K562 (cell line): ENCODE measurements around the gene SLC25A45. TPM values are rescaled to one million over a fixed set of nuclear protein-coding genes. Genes with fewer than 3 reads are reported as not detected.
A peak's percentile ranks its signal among the peaks of the same experiment; 100 is the strongest.

Experiments used
- ATAC-seq: fragments of 200-7000 bp; cut with Tn5 transposase; 3 replicates; pipeline ENCODE4 v1.9.1; 2020; ENCODE audit warnings: moderate library complexity
- BruUV-seq: library from RNA; stranded (reverse); fragments of 400-500 nt; replicated peaks from 2 replicates; lab custom pipeline; 2021; lab: Mats Ljungman, UMichigan
- CTCF ChIA-PET: fragments of 300-600 bp; formaldehyde crosslinking; extraction: SDS; loops from one replicate; lab custom pipeline; 2021; ENCODE audit warnings: low intra/inter-chr PET ratio; lab: Yijun Ruan, JAX
- POLR2A ChIA-PET: fragments of 300-600, 350-650 bp; sonication (Branson Sonifier 250); formaldehyde crosslinking; extraction: SDS; loops from one replicate; lab custom pipeline; 2021; ENCODE audit warnings: antibody characterized with exemption, inconsistent platforms; lab: Yijun Ruan, JAX
- DNase-seq, 4 experiments: peaks; one replicate each; pipeline versions ENCODE4 v3.0.0 to v3.0.0-alpha.2; 2011 to 2018; ENCODE audit warnings: low spot score in 3 of 4, mixed read lengths in 3 of 4; ENCODE audit errors: extremely low read depth in 1 of 4
- FAIRE-seq: peaks from 2 replicates; lab custom pipeline; 2011; peaks lifted over from hg19 to GRCh38; lab: Jason Lieb, UNC
- H2AFZ ChIP-seq: 2 replicates; pipeline ENCODE4 v1.6.0; 2011; ENCODE audit warnings: low read depth, low read length, control low read depth, inconsistent platforms
- H3K27ac ChIP-seq: fragments of 200-600 bp; 3 replicates; pipeline ENCODE4 v1.8.0; 2011; ENCODE audit warnings: low read depth, mild to moderate bottlenecking, control low read depth, inconsistent platforms, low read length, moderate library complexity, mixed read lengths; ENCODE audit errors: extremely low read depth
- H3K27me3 ChIP-seq, 2 experiments: fragments of 300-600 bp in 1 of 2; 2 replicates in 1 of 2; 3 replicates in 1 of 2; pipeline versions ENCODE4 v1.6.0 to v1.8.0; 2011; ENCODE audit warnings: inconsistent platforms in 2 of 2, low read length in 2 of 2, mild to moderate bottlenecking in 1 of 2, mixed read lengths in 1 of 2, moderate library complexity in 1 of 2; ENCODE audit not compliant: control insufficient read depth in 2 of 2, insufficient read depth in 2 of 2
- H3K36me3 ChIP-seq: fragments of 300-600 bp; 3 replicates; pipeline ENCODE4 v1.8.0; 2011; ENCODE audit warnings: mild to moderate bottlenecking, low read length, inconsistent platforms; ENCODE audit not compliant: control insufficient read depth, insufficient read depth
- H3K4me1 ChIP-seq, 2 experiments: fragments of 200-600 bp in 1 of 2; replicated peaks in 1 of 2; 2 replicates in 1 of 2; 3 replicates in 1 of 2; pipeline versions ENCODE4 v1.5.1 to v1.8.0; 2011; ENCODE audit warnings: inconsistent platforms in 2 of 2, low read length in 2 of 2, mild to moderate bottlenecking in 1 of 2, mixed read lengths in 1 of 2, moderate library complexity in 1 of 2; ENCODE audit not compliant: control insufficient read depth in 2 of 2, insufficient read depth in 2 of 2
- H3K4me2 ChIP-seq: 2 replicates; pipeline ENCODE4 v1.6.1; 2011; ENCODE audit warnings: low read length, control low read depth, inconsistent platforms, mixed read lengths; ENCODE audit not compliant: insufficient read depth
- H3K4me3 ChIP-seq: fragments of 200-600 bp; sonication (generic), shearing (Covaris generic); 2 replicates; pipeline ENCODE4 v1.5.1; 2016; ENCODE audit warnings: control low read depth, inconsistent platforms
- H3K79me2 ChIP-seq: fragments of 200-600 bp; 3 replicates; pipeline ENCODE4 v1.8.0; 2011; ENCODE audit warnings: low read length, inconsistent platforms; ENCODE audit not compliant: control insufficient read depth, insufficient read depth
- H3K9ac ChIP-seq, 2 experiments: 2 replicates each; pipeline versions ENCODE4 v1.6.0 to v1.6.1; 2011; ENCODE audit warnings: low read depth in 2 of 2, low read length in 2 of 2, control low read depth in 1 of 2, inconsistent platforms in 1 of 2, mild to moderate bottlenecking in 1 of 2, mixed read lengths in 1 of 2; ENCODE audit not compliant: insufficient read depth in 1 of 2
- H3K9me1 ChIP-seq: one replicate; pipeline ENCODE4 v1.6.0; 2011; ENCODE audit warnings: inconsistent platforms, mild to moderate bottlenecking, low read length, moderate library complexity; ENCODE audit not compliant: control insufficient read depth, insufficient read depth
- H3K9me3 ChIP-seq: replicated peaks from 2 replicates; pipeline ENCODE4 v1.5.1; 2011; ENCODE audit warnings: low read depth, low read length, inconsistent platforms; ENCODE audit not compliant: control insufficient read depth, insufficient read depth
- H4K20me1 ChIP-seq: replicated peaks from 2 replicates; pipeline ENCODE4 v1.6.1; 2011; ENCODE audit warnings: low read length, inconsistent platforms, mixed read lengths; ENCODE audit not compliant: control insufficient read depth, insufficient read depth
- HOMEZ ChIP-seq: fragments of 250-450 bp; sonication (Bioruptor Pico); IDR thresholded peaks from 2 replicates; pipeline ENCODE4 v1.4.0; 2020; ENCODE audit warnings: mild to moderate bottlenecking, moderate library complexity
- LEF1 ChIP-seq: fragments of 450-650 bp; IDR thresholded peaks from 2 replicates; pipeline ENCODE4 v1.6.1; 2016; ENCODE audit warnings: mild to moderate bottlenecking
- MECOM ChIP-seq: fragments of 250-450 bp; sonication (Bioruptor Pico); IDR thresholded peaks from 2 replicates; pipeline ENCODE4 v1.8.0; 2022; ENCODE audit warnings: inconsistent platforms
- RERE ChIP-seq: sonication (generic); formaldehyde crosslinking; IDR thresholded peaks from 2 replicates; pipeline ENCODE4 v1.8.0; 2023; ENCODE audit warnings: missing genetic modification reagents, mild to moderate bottlenecking, borderline replicate concordance
- RFX5 ChIP-seq: IDR thresholded peaks from 2 replicates; pipeline ENCODE4 v1.6.1; 2011; ENCODE audit warnings: low read depth, mild to moderate bottlenecking, improper control_type of control experiment, low read length
- TCF7 ChIP-seq: sonication (generic); IDR thresholded peaks from 2 replicates; pipeline ENCODE4 v1.6.1; 2016; ENCODE audit warnings: antibody characterized with exemption, borderline replicate concordance
- ZFX ChIP-seq: sonication (generic); formaldehyde crosslinking; IDR thresholded peaks from 2 replicates; pipeline ENCODE4 v1.8.0; 2022; ENCODE audit warnings: mild to moderate bottlenecking, missing genetic modification reagents, moderate library complexity
- ZNF3 ChIP-seq: fragments of 250-450 bp; sonication (Bioruptor Pico); IDR thresholded peaks from 2 replicates; pipeline ENCODE4 v1.5.0; 2021; ENCODE audit warnings: mild to moderate bottlenecking, moderate library complexity
- ZNF592 ChIP-seq: fragments of 450-650 bp; IDR thresholded peaks from 2 replicates; pipeline ENCODE4 v1.6.1; 2017; ENCODE audit warnings: antibody characterized with exemption, mild to moderate bottlenecking
- ZNF707 ChIP-seq: fragments of 250-450 bp; sonication (Bioruptor Pico); conservative IDR thresholded peaks from 2 replicates; pipeline ENCODE4 v1.8.0; 2022; ENCODE audit warnings: inconsistent platforms, mild to moderate bottlenecking, moderate library complexity
- WGBS: fragments of 100-300 bp; shearing (Covaris generic); methylation state at CpG from one replicate; pipeline ENCODE4 v1.1.6; 2016; ENCODE audit warnings: low coverage, mixed read lengths; ENCODE audit not compliant: insufficient coverage; ENCODE audit errors: missing lambda C conversion rate; 5-methylcytosine and 5-hydroxymethylcytosine counted together
- in situ Hi-C: fragments of 300-500 bp; cut with MboI; formaldehyde crosslinking; loops from 4 replicates; pipeline ENCODE4 v1.15.0; 2018; ENCODE audit warnings: inconsistent platforms, mixed read lengths
- intact Hi-C: fragments of 100-400 bp; cut with micrococcal nuclease; formaldehyde crosslinking; loops from 2 replicates; pipeline ENCODE4 v1.14.2; 2022
- polyA plus RNA-seq, 8 experiments: library from polyadenylated mRNA; depleted of rRNA in 4 of 8; stranded (reverse) in 5 of 8; unstranded in 3 of 8; fragments of >200 nt; fragmentation: Nextera tagmentation in 2 of 8; fragmentation: Illumina TruSeq in 1 of 8; extraction: Ambion mirVana in 2 of 8; extraction: Trizol in 1 of 8; gene quantifications; 2 replicates each; pipeline versions ENCODE4 v1.2.1 to v1.2.3, GENCODE V29; 2011 to 2014; ENCODE audit warnings: inconsistent platforms in 1 of 8, missing spikeins in 1 of 8
- total RNA-seq, 7 experiments: library from RNA; depleted of rRNA in 6 of 7; stranded (reverse); fragments of >200 nt in 6 of 7; fragmentation: Illumina TruSeq in 2 of 7; extraction: Trizol in 2 of 7; gene quantifications; 2 replicates each; pipeline versions ENCODE4 v1.2.1 to v1.2.3, GENCODE V29; 2011 to 2021; ENCODE audit warnings: low replicate concordance in 1 of 7

The SLC25A45 gene
- total and polyA plus RNA-seq, 9 of the 15 experiments (the other 6 are each of a cell fraction or from before 2014, with no cell fraction given) = 0.15 to 2.3 (median 0.68) TPM

- DNase-seq (no peak), ATAC-seq (no peak), FAIRE-seq (no peak)
- Histone ChIP-seq H3K9ac (peak overlapping the region in 1 of 2 experiments; percentile 77; a peak in 1 of 4 replicates), H3K9me1 (no peaks in the 10 kb centered on the region), H4K20me1 (peaks cover 4% of the 10 kb centered on the region; the same call in 1 of the 2 replicates), H3K27ac (no peak overlapping the region), H3K36me3 (peaks cover 78% of the 10 kb centered on the region; the same call in 2 of the 3 replicates), H3K4me3 (no peak overlapping the region), H3K4me1 (peaks cover 9 to 52% of the 10 kb centered on the region in 2 experiments), H3K4me2 (no peak overlapping the region), H3K27me3 (no peaks in the 10 kb centered on the region), H3K79me2 (no peaks in the 10 kb centered on the region), H3K9me3 (no peaks in the 10 kb centered on the region), H2AFZ (no peak overlapping the region)
- POLR2A ChIA-PET = interaction anchor here (0.7 to 12.2 kb wide), 4 partner anchors 24 to 101 kb away, joined by 3 to 185 read pairs (median 12); partner anchors contain the start of genes MALAT1 and NEAT1
- BruUV-seq = no TSS peak
- in situ Hi-C loops = no loop called here
- intact Hi-C loops = no loop called here
- WGBS = 93% methylated on average over 13 of the region's 13 CpGs
- CTCF ChIA-PET = interaction anchor here (0.5 kb wide), 1 partner anchor 34 kb away, joined by 3 read pairs; no protein-coding TSS in a partner anchor
- TF ChIP-seq LEF1 (no peak), ZFX (CRISPR knock-in tag) (no peak), TCF7 (no peak), ZNF707 (no peak), ZNF592 (no peak), RFX5 (no peak), RERE (CRISPR knock-in tag) (no peak), MECOM (no peak), HOMEZ (no peak), ZNF3 (no peak)
Measured at GRCh38 chr11:65399249-65399648, 16.8 kb upstream of the SLC25A45 start.
